Measurements from ENCODE around the gene PLSCR3. TPM values are rescaled to one million over a fixed set of nuclear protein-coding genes. Genes with fewer than 3 reads are reported as not detected.

The PLSCR3 gene
- total and polyA plus RNA-seq, 10 donors = 31.3 to 63.2 (median 46.1) TPM

- WGBS, 5 donors = 86 to 91% (median 89%) methylated on average over 26 to 37 of the region's 37 CpGs
- H3K4me1 ChIP-seq = peaks cover 32 to 88% (median 59%) of the 10 kb centered on the region in 6 donors
- H3K36me3 ChIP-seq = peaks cover 0 to 31% (median 5%) of the 10 kb centered on the region in 6 donors
- no peaks in the 10 kb centered on the region for H3K9me3 ChIP-seq
- no peaks in the 10 kb centered on the region for H3K27me3 ChIP-seq (replicated peaks in 1 of 7)
- H3K4me3 ChIP-seq = peak overlapping the region; percentile 58 to 88 (median 74)
- intact Hi-C loops (cut with DNase I; ENCODE audit: low total_unique reads) = loop anchor here (10.0 kb wide), 1 partner anchor 162 kb away; no protein-coding TSS in a partner anchor
- peak overlapping the region in 6 of 8 donors; percentile 88 to 94 (median 92) for H3K27ac ChIP-seq
- no peak for TF ChIP-seq CTCF (IDR thresholded peaks at IDR 0.05 in 8 of 11, conservative IDR thresholded peaks at IDR 0.05 in 3 of 11)
- TF ChIP-seq POLR2A (IDR thresholded peaks at IDR 0.05) = no peak
- no peak for TF ChIP-seq POLR2AphosphoS5 (IDR thresholded peaks at IDR 0.05)
- no peak for DNase-seq
These were observed 41.3 kb downstream of the PLSCR3 start for GRCh38 chr17:7352910-7353635.

- no peak for DNase-seq
- intact Hi-C loops (cut with DNase I; ENCODE audit: low total_unique reads) = loop anchor here (10.0 kb wide), 1 partner anchor 162 kb away; no protein-coding TSS in a partner anchor
- Histone ChIP-seq H3K27me3 (replicated peaks in 1 of 7) (no peaks in the 10 kb centered on the region), H3K9me3 (no peaks in the 10 kb centered on the region), H3K4me3 (peak overlapping the region; percentile 58 to 88 (median 74)), H3K4me1 (peaks cover 32 to 92% (median 59%) of the 10 kb centered on the region in 6 donors), H3K27ac (peak overlapping the region; percentile 86 to 94 (median 91)), H3K36me3 (peaks cover 0 to 37% (median 10%) of the 10 kb centered on the region in 6 donors)
- TF ChIP-seq CTCF (IDR thresholded peaks at IDR 0.05 in 8 of 11, conservative IDR thresholded peaks at IDR 0.05 in 3 of 11) = peak in 3 of 11 experiments; percentile 22 to 40 (median 25)
- TF ChIP-seq POLR2A (IDR thresholded peaks at IDR 0.05) = no peak
- WGBS, 5 donors = 26 to 35% (median 29%) methylated on average over 10 of the region's 10 CpGs
These were observed 41.8 kb downstream of the PLSCR3 start for GRCh38 chr17:7352503-7352889.

- Histone ChIP-seq H3K9me3 (no peaks in the 10 kb centered on the region), H3K27me3 (replicated peaks in 1 of 7) (no peaks in the 10 kb centered on the region), H3K4me3 (peak within 1 kb of the TSS; percentile 58 to 88 (median 74)), H3K4me1 (peaks cover 32 to 92% (median 59%) of the 10 kb centered on the region in 6 donors), H3K36me3 (peaks cover 0 to 43% (median 16%) of the 10 kb centered on the region in 6 donors), H3K27ac (peak within 1 kb of the TSS; percentile 86 to 94 (median 91))
- TF ChIP-seq CTCF (IDR thresholded peaks at IDR 0.05 in 8 of 11, conservative IDR thresholded peaks at IDR 0.05 in 3 of 11) (peak in 2 of 11 experiments; percentile 11 to 15), POLR2A (IDR thresholded peaks at IDR 0.05) (peak in 1 of 3 donors; percentile 6), POLR2AphosphoS5 (IDR thresholded peaks at IDR 0.05) (peak; percentile 77 to 85 (median 83))
- intact Hi-C loops (cut with DNase I; ENCODE audit: low total_unique reads) = loop anchor here (10.0 kb wide), 1 partner anchor 163 kb away; no protein-coding TSS in a partner anchor
- WGBS, 5 donors = 1 to 5% (median 3%) methylated on average over 19 to 91 of the region's 91 CpGs
- peak; percentile 94 for DNase-seq
These were observed 42.4 kb downstream of the PLSCR3 start, which contains the start of gene KCTD11 for GRCh38 chr17:7351665-7352502. KCTD11 (plus strand) TSS chr17:7352162.
